SU-DHL-6 (cell line): ENCODE measurements around the gene SPTLC3.

Experiments
- H2AFZ ChIP-seq: fragments of 200-600 bp; sonication (generic); 2 replicates; pipeline ENCODE4 v1.6.1; 2014; ENCODE audit warnings: low read depth, mild to moderate bottlenecking, moderate library complexity, mixed read lengths, antibody characterized with exemption, low read length; ENCODE audit not compliant: severe bottlenecking
- H3F3A ChIP-seq: fragments of 200-600 bp; shearing (Covaris generic); 2 replicates; pipeline ENCODE4 v1.6.0; 2016; ENCODE audit warnings: antibody characterized with exemption, mild to moderate bottlenecking; ENCODE audit not compliant: insufficient read depth
- H3K27ac ChIP-seq: fragments of 200-600 bp; sonication (generic); 2 replicates; pipeline ENCODE4 v1.5.1; 2016; ENCODE audit warnings: low read depth, mild to moderate bottlenecking, low read length, moderate library complexity, mixed read lengths
- H3K27me3 ChIP-seq: fragments of 200-600 bp; sonication (generic), shearing (Covaris generic); 2 replicates; pipeline ENCODE4 v1.6.0; 2014; ENCODE audit warnings: mild to moderate bottlenecking, low read length
- H3K36me3 ChIP-seq: fragments of 200-600 bp; sonication (generic); 2 replicates; pipeline ENCODE4 v1.6.1; 2014; ENCODE audit warnings: mild to moderate bottlenecking, low read length, mixed read lengths
- H3K4me2 ChIP-seq: fragments of 300-600, 200-600 bp; shearing (Covaris generic), sonication (generic); 2 replicates; pipeline ENCODE4 v1.6.0; 2014; ENCODE audit warnings: low read length, low read depth, mild to moderate bottlenecking; ENCODE audit not compliant: poor library complexity, severe bottlenecking
- H3K4me3 ChIP-seq: fragments of 200-600 bp; sonication (generic); 2 replicates; pipeline ENCODE4 v1.5.1; 2014; ENCODE audit warnings: antibody characterized with exemption, low read length, mild to moderate bottlenecking, mixed read lengths; ENCODE audit not compliant: insufficient read depth, poor library complexity, severe bottlenecking
- H3K79me2 ChIP-seq: fragments of 200-600 bp; sonication (generic); 2 replicates; pipeline ENCODE4 v1.6.1; 2014; ENCODE audit warnings: mild to moderate bottlenecking, low read length, moderate library complexity; ENCODE audit not compliant: insufficient read depth
- H3K9ac ChIP-seq: fragments of 200-600 bp; sonication (generic); 2 replicates; pipeline ENCODE4 v1.7.0; 2014; ENCODE audit warnings: mild to moderate bottlenecking, low read length
- H3K9me2 ChIP-seq: fragments of 200-600 bp; sonication (generic); replicated peaks from 2 replicates; pipeline ENCODE4 v1.6.1; 2014; ENCODE audit warnings: low read length; ENCODE audit not compliant: insufficient read depth
- H3K9me3 ChIP-seq: fragments of 200-600 bp; sonication (generic); 2 replicates; pipeline ENCODE4 v1.6.1; 2014; ENCODE audit warnings: low read length, mixed read lengths; ENCODE audit not compliant: insufficient read depth
- H4K20me1 ChIP-seq: fragments of 200-600 bp; sonication (generic); 2 replicates; pipeline ENCODE4 v1.6.1; 2014; ENCODE audit warnings: low read depth, mild to moderate bottlenecking, antibody characterized with exemption, low read length, moderate library complexity, mixed read lengths
- CTCF ChIP-seq: fragments of 200-600 bp; sonication (generic); IDR thresholded peaks from one replicate; pipeline ENCODE4 v1.5.1; 2017; ENCODE audit warnings: antibody characterized with exemption, mild to moderate bottlenecking, low read length, moderate library complexity; ENCODE audit not compliant: insufficient read depth, poor library complexity, severe bottlenecking
- EZH2phosphoT487 ChIP-seq: fragments of 200-600 bp; sonication (generic), shearing (Covaris generic); conservative IDR thresholded peaks from 2 replicates; pipeline ENCODE4 v1.6.1; 2018; ENCODE audit warnings: mild to moderate bottlenecking, antibody characterized with exemption, low read length, moderate library complexity, mixed read lengths

Gene SPTLC3

GRCh38 chr20:13148961-13149360 is 140.2 kb downstream of the SPTLC3 start:
- no peaks in the 10 kb centered on the region for H3K36me3 ChIP-seq
- no peaks in the 10 kb centered on the region for H3K27me3 ChIP-seq
- H3K79me2 ChIP-seq, result no peaks in the 10 kb centered on the region
- no peak overlapping the region for H3K9ac ChIP-seq
- no peak overlapping the region for H3K4me2 ChIP-seq
- H4K20me1 ChIP-seq, result no peaks in the 10 kb centered on the region
- no peaks in the 10 kb centered on the region for H3F3A ChIP-seq
- H3K9me3 ChIP-seq, result no peaks in the 10 kb centered on the region
- no peak for TF ChIP-seq CTCF
- no peak for TF ChIP-seq EZH2phosphoT487
- H3K4me3 ChIP-seq, result no peak overlapping the region
- no peak overlapping the region for H2AFZ ChIP-seq
- H3K27ac ChIP-seq, result no peak overlapping the region
- no peaks in the 10 kb centered on the region for H3K9me2 ChIP-seq

- no peaks in the 10 kb centered on the region for H3K79me2 ChIP-seq
Measured at GRCh38 chr20:13149371-13150105, 140.8 kb downstream of the SPTLC3 start.

GRCh38 chr20:13158369-13158768 is 149.6 kb downstream of the SPTLC3 start:
- Histone ChIP-seq H3F3A (no peaks in the 10 kb centered on the region), H3K4me3 (no peak overlapping the region), H3K79me2 (no peaks in the 10 kb centered on the region), H3K27me3 (no peaks in the 10 kb centered on the region), H3K9ac (no peak overlapping the region), H4K20me1 (no peaks in the 10 kb centered on the region), H3K27ac (no peak overlapping the region), H3K9me2 (no peaks in the 10 kb centered on the region), H3K9me3 (no peaks in the 10 kb centered on the region), H2AFZ (no peak overlapping the region), H3K4me2 (no peak overlapping the region), H3K36me3 (no peaks in the 10 kb centered on the region)
- TF ChIP-seq EZH2phosphoT487, result no peak
- TF ChIP-seq CTCF, result no peak

More at GRCh38 chr20:13149371-13150105, 140.8 kb downstream of the SPTLC3 start:
- no peaks in the 10 kb centered on the region for H4K20me1 ChIP-seq
- H3K36me3 ChIP-seq, result no peaks in the 10 kb centered on the region
- no peak overlapping the region for H3K4me2 ChIP-seq
- TF ChIP-seq CTCF, result no peak
- H3K9ac ChIP-seq, result no peak overlapping the region
- H2AFZ ChIP-seq, result no peak overlapping the region
- H3F3A ChIP-seq, result no peaks in the 10 kb centered on the region
- no peak overlapping the region for H3K4me3 ChIP-seq
- H3K9me3 ChIP-seq, result no peaks in the 10 kb centered on the region
- H3K9me2 ChIP-seq, result no peaks in the 10 kb centered on the region
- no peaks in the 10 kb centered on the region for H3K27me3 ChIP-seq
- H3K27ac ChIP-seq, result no peak overlapping the region
